Putamen (tissue), 1 donor: ENCODE results near the gene CLDND1.
"Not testable (repeated sequence)": the region's sequence is repeated elsewhere in the genome, so short reads cannot be mapped to it uniquely, and the experiment has no call there.

Experiments
- DNase-seq: peaks from one replicate; pipeline ENCODE4 v3.0.0-alpha.2; 2016; ENCODE audit warnings: low spot score

Gene CLDND1

GRCh38 chr3:98522544-98523281, at the start of gene CLDND1:
Gene CLDND1, minus strand, starts transcription at chr3:98522902. Its CDS starts 1,478 bp downstream, at chr3:98521424.
- DNase-seq: peak; percentile 99

DNA sequence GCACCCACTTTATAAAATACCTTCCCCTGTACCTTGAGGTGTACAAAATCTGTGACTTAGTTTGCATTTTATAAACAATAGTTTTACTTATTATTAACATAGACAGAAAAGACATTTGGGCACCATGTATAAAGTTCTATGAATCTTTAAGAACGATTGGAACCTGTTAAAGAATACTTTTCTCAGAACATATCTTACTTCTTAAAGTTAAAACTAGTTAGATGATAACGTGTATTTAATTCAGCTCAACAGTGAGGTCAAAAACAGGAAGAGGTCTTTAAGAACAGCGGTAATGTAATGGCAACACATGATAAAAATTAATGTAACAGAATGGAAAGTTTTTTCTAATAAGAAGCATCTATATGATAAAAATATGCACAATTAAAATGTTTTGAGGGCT, 45.7 kb upstream of the CLDND1 start:
- DNase-seq: no peak

GRCh38 chr3:98567666-98568270, 45.1 kb upstream of the CLDND1 start:
- DNase-seq: no peak

DNA sequence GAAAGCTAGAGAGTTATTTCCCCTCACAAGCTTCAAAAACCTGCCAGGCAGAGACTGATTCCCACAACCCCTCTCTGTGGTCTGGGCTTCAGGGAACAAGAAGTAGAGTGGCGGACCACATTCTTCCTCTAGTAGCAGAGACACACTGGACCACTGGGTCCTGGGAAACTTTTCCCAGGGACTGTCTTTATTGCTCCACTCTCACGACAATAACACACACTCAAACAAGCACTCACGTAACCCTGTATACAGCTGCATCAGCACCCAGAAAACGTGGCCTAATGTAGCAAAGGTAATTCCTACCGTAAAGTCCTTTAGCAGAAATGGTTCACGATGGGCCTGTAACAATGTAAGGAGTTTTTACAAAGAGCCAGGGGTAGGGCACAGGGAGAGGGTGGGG, 43.1 kb upstream of the CLDND1 start:
- DNase-seq: no peak

GRCh38 chr3:98565237-98565643, 42.5 kb upstream of the CLDND1 start:
- DNase-seq: no peak

- DNase-seq: no peak
Observed at GRCh38 chr3:98564282-98565005, 41.7 kb upstream of the CLDND1 start.

GRCh38 chr3:98563661-98564281, 41.1 kb upstream of the CLDND1 start:
- no peak for DNase-seq

DNA sequence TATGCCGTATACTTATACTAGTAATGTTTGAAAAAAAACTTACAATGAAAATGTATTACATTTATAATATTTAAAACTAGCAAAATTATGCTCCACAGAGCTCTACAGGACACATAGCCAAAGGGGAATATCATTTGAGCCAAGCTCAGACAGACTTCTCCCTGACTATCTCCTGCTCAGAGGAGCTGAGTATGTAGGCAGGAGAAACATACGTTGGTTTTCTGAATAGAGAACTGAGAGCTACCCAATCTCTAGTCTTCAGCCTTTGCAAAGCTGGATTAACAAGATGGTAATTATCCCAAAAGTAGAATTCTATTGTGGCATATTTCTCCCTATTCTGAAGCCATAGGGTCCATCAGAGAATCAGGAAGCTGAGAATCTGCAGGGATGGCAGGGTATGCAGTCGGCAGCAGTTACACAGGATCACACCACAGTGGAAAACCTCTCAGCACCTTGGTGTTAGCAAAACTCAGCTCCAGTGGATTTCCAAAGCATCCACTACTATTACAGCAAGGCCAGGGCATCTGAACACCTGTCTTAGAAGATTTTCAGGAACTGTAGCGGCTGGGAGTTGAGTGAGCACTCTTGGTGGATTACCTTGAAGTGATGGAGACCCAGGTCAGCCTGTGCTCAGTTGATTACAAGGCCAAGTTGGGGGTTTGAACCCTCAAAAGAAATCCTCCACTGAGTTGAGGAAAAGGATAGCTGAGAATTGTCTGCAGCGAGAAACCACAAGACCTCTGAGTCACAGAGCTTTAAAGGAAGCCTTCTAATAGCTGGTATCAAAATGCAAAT, 39.2 kb upstream of the CLDND1 start:
- no peak for DNase-seq

- no peak for DNase-seq
Observed at GRCh38 chr3:98560911-98561310, 38.2 kb upstream of the CLDND1 start.

- DNase-seq: not testable (repeated sequence)
Observed at GRCh38 chr3:98559769-98560168, 37.1 kb upstream of the CLDND1 start.

DNA sequence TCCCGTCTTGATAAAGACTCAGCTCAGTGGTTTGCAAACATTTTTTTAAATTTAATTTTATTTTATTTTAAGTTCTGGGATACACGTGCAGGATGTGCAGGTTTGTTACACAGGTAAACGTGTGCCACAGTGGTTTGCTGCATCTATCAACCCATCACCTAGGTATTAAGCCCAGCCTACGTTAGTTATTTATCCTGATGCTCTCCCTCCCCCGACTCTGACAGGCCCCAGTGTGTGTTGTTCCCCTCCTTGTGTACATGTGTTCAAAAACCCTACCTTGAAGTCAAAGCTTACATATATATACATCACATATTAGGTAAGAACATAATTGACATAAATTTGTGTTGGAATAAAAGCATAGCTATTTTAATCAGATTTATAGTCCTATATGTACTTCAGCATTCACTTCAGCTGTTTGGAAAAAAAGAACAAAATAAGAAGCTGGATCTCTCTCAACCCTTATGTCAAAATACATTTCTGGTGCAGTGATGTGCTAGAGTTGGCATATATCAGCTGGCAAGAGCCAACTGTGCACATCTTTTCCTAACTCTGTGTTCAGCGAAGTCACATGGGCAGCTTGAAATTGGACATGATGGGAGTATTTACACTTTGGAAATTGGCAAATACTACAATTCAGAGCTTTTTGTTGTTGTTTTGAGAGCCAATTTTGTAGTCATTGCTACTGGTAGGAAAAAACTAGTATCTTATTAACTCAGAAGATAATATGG, 35.6 kb upstream of the CLDND1 start:
- no peak for DNase-seq

DNA sequence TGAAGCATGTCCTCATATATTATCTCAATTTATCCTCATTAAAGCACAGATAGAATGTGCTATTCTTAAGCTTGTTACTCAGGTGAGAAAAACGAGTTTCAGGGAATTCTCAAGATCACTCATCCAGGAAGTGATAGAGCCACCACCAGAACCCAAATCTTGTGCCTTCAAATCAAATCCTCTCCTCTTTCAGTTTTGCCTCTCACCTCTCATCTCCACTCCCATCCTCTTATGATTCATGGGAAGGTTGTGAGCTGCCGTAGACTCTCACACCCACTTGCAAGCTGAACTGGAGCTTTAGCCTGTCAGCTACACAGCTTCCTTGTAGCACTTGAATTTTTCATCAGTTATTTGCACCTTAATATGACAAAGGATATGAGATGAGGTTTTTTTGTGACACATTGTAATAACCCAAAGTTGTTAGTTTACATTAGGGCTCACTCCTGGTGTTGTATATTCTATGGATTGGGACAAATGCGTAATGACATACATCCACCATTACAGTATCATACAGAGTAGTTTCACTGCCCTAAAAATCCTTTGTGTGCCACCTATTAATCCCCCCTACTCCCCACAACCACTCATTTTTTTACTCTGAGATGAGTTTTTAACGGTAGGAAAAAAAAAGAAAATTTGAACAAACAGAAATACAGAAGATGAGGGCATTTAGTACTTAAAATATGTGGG, 34.8 kb upstream of the CLDND1 start:
- DNase-seq: peak; percentile 39

GRCh38 chr3:98556164-98557130, 33.7 kb upstream of the CLDND1 start:
- no peak for DNase-seq

GRCh38 chr3:98555025-98555379, 32.3 kb upstream of the CLDND1 start:
- no peak for DNase-seq

- DNase-seq: no peak
Observed at GRCh38 chr3:98554580-98554979, 31.9 kb upstream of the CLDND1 start.

GRCh38 chr3:98553753-98554152, 31.1 kb upstream of the CLDND1 start:
- no peak for DNase-seq

DNA sequence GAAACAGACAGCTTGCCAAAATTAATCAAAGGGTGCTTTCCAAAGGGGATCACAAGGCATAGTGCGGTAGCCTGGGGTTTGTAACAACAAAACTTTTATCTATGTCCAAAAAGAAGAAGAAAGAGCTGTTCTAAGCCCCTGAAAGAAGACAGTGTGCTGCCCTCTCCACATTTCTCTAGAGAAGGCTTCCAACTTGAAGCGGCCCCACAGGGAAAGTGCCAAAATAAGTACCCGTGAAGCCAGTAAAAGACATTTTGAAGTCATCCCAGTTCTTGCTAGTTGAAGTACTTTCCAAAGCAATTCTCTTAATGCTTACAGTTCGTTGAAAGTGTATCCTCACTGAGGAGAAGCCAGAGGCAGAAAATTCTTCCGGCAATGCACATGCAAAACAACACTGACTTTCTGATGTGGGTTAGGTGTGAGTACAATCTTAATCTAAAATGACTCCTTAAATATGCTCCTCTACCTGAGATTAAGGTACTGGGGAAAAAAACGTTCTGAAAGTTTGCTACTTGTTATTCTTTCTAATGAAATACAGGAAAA, 30.4 kb upstream of the CLDND1 start:
- no peak for DNase-seq

- no peak for DNase-seq
Observed at GRCh38 chr3:98552232-98553020, 29.7 kb upstream of the CLDND1 start.
